GM18909 (cell line): ENCODE results near the gene TAGLN2.

Experiments
- ATAC-seq: cut with Tn5 transposase; IDR thresholded peaks from one replicate; pipeline ENCODE4 v1.9.1; 2021; ENCODE audit warnings: mild to moderate bottlenecking; ENCODE audit not compliant: unreplicated experiment, poor library complexity

The TAGLN2 gene

GRCh38 chr1:159937054-159937750, 11.9 kb upstream of the TAGLN2 start:
- ATAC-seq = no peak

GRCh38 chr1:159936273-159936904, 11.1 kb upstream of the TAGLN2 start:
- ATAC-seq = peak; percentile 61

GRCh38 chr1:159935719-159936272, 10.5 kb upstream of the TAGLN2 start:
- no peak for ATAC-seq

GRCh38 chr1:159935305-159935704, 10.0 kb upstream of the TAGLN2 start:
- no peak for ATAC-seq

- no peak for ATAC-seq
These were observed 9.1 kb upstream of the TAGLN2 start for GRCh38 chr1:159934136-159935039.

- no peak for ATAC-seq
These were observed 8.0 kb upstream of the TAGLN2 start for GRCh38 chr1:159933347-159933746.

- no peak for ATAC-seq
These were observed 7.3 kb upstream of the TAGLN2 start for GRCh38 chr1:159932296-159933285.

GRCh38 chr1:159931795-159932173, 6.5 kb upstream of the TAGLN2 start:
- no peak for ATAC-seq

- no peak for ATAC-seq
These were observed 5.9 kb upstream of the TAGLN2 start for GRCh38 chr1:159931101-159931794.

GRCh38 chr1:159930634-159931033, 5.3 kb upstream of the TAGLN2 start:
- ATAC-seq = no peak

- ATAC-seq = no peak
These were observed 4.9 kb upstream of the TAGLN2 start for GRCh38 chr1:159930216-159930615.

- ATAC-seq = no peak
These were observed 4.1 kb upstream of the TAGLN2 start for GRCh38 chr1:159929155-159930051.

- ATAC-seq = no peak
These were observed 3.3 kb upstream of the TAGLN2 start for GRCh38 chr1:159928491-159929050.

GRCh38 chr1:159927849-159928431, 2.6 kb upstream of the TAGLN2 start:
- no peak for ATAC-seq

- no peak for ATAC-seq
These were observed 2.0 kb upstream of the TAGLN2 start for GRCh38 chr1:159927211-159927848.

- ATAC-seq = peak; percentile 7
These were observed 392 bp upstream of the TAGLN2 start for GRCh38 chr1:159925719-159926078.
